HG03432 (cell line): ENCODE measurements around the gene HJURP.

Experiments used
- ATAC-seq: cut with Tn5 transposase; IDR thresholded peaks from one replicate; pipeline ENCODE4 v1.9.1; 2021; ENCODE audit warnings: mild to moderate bottlenecking, moderate library complexity; ENCODE audit not compliant: unreplicated experiment

The HJURP gene

GRCh38 chr2:233831861-233832260, 22.5 kb downstream of the HJURP start:
- no peak for ATAC-seq

- ATAC-seq: no peak
Observed at GRCh38 chr2:233831011-233831721, 23.2 kb downstream of the HJURP start.

GRCh38 chr2:233830111-233830802, 24.1 kb downstream of the HJURP start:
- ATAC-seq: no peak

- no peak for ATAC-seq
Observed at GRCh38 chr2:233829193-233830110, 24.9 kb downstream of the HJURP start.

GRCh38 chr2:233828546-233829192, 25.7 kb downstream of the HJURP start:
- no peak for ATAC-seq

DNA sequence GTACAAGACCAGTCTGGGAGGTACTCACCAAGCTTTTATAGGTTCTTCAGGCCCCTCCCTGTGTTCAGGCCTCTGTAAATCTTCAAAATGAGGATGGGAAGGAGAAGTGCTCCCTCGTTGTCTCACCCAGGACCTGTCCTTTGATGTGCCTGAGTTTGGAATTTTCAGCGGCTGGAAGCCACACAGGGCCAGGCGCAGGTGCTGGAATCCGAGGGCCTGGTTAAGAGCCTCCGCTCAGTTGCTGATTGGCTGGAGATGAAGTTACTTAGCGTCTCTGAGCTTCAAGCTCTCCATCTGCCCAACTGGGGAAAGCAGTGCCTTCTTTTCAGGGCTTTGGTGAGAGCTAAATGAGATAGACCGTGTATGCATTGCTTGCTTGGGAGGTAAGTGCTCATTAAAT, 30.0 kb downstream of the HJURP start:
- no peak for ATAC-seq

- ATAC-seq: no peak
Observed at GRCh38 chr2:233823731-233824121, 30.6 kb downstream of the HJURP start.

DNA sequence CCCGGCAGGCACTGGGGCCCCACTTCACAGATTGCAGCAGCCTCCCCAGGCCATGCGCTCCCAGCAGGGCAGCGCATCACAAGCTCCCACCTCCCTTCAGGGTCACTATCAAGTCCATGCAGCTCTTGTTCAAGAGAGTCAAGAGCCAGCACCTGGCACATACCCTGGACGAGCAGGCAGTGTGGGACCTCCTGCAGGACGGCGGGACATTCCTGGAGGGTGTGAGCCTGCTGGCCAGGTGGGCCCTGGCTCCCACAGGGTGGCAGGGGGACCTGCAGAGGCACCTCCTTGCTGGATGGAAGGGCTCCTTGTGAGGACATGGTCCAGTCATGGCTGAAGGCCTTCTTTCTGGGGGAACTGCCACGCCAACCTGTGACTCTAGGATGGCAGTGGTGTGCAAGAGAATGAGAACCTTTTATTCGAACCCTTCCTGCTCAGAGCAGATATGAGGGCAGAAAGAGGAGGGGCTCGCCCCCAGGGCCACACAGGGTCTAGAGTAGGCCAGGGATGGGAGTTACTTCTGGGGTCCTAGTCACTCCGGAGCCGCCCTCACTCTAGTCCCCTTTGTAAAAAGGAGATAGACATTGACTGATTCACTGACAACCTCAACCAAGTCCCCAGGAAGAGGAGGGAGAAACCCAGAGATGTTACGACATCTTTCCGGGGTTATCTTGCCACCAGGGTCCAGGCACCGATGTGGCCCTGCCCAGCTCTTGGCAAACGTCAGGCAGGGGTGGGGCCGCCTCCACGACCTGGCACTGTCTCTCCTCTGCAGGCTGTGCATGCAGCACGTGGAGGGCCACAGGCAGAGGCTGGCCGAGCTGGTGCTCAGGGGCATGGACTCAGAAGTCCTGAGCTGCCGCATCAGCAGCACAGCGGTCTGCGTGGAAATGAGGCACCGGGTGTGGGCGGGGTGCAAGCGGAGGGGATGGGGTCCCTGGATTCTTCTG, 31.3 kb downstream of the HJURP start:
- ATAC-seq: no peak

DNA sequence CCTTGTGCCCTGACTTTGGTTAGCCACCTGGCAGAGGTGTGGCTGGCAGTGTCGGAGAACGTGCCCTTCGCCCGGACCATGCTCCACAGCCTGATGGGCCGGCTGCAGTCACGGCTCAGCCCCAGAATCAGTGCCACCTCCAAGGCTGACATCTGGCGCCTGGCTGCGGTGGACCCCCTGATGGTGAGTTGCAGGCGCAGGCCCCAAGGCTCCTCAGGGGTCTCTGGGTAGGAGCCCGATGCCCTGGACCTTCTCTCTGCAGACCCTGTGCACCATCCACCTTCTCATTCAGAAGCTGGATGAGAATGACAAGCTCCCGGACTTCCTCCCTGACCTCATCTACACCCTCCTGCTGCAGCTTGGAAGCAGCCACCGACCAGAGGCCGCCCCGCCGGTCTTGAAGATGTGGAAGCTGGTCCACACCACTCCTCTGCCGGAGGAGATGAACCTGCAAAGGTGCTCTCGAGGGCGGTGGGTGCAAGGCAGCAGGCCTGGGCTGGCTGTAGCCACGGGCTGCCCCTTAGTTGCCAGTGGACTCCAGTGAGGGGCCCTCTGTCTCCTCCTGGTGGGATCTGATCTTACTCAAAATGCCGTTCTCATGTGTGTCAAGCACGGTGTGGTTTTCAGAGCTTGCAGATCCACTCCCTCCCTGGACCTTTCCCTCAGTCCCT, 32.1 kb downstream of the HJURP start:
- no peak for ATAC-seq

DNA sequence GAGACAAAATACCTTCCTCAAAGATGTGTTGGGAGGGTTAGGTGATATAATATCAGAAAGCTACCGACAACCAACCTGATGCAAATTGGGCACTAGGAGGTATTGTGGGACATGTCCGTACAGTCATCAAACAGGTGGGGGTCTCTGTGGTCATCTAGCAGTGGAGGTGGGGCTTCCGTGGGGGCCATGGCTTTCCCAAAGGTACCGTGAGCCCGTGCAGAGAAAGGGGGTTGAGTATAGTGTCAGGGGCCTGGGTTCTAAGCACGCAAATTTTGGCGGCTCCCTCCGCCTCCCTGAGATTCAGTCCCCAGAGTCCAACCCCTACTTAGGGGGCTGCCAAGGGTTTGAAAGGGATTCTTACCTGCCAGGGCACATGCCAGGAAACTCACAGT, 32.6 kb downstream of the HJURP start:
- no peak for ATAC-seq

GRCh38 chr2:233821196-233821595, 33.1 kb downstream of the HJURP start:
- no peak for ATAC-seq

DNA sequence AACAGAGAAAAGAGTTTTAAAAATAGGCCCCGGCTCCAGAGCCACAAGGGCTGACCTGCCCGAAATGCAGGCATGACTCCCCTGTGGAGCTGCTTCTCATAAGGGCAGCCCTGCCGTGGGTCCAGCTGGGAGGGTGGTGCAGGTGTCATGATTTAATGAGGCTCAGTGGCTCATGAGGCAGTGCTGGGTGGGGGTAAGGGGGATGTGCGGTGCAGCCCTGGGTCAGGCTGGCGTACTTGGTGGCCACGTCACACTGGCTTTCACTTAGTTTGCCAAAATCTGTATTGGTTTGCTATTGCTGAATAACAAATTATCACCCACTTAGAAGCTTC, 33.6 kb downstream of the HJURP start:
- no peak for ATAC-seq

GRCh38 chr2:233819884-233820773, 34.2 kb downstream of the HJURP start:
- no peak for ATAC-seq

GRCh38 chr2:233818639-233819621, 35.4 kb downstream of the HJURP start:
- ATAC-seq: no peak

- ATAC-seq: no peak
Observed at GRCh38 chr2:233817995-233818638, 36.2 kb downstream of the HJURP start.

GRCh38 chr2:233817361-233817911, 36.9 kb downstream of the HJURP start:
- no peak for ATAC-seq

DNA sequence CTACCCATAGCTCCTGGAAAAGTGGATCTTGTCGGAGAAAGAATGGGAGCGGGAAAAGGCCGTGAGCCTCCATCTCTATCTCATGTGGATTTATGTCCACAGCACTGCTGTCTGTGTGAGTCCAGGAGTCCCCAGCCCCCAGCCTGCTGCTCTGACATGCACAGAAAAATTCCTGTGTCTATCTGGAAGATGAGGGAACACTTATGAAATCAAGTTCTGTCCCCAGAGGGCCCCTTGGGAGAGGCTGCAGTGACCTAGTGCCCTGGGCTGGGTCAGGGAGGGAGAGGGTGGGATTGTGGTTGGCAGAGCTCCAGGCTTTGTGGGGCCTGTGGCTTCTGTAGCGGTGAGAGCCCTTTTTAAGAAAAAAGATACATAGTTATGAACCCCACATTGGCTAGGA, 37.6 kb downstream of the HJURP start:
- ATAC-seq: no peak
